ENCODE measurements around the gene DPP6. TPM values are rescaled to one million over a fixed set of nuclear protein-coding genes. Genes with fewer than 3 reads are reported as not detected.

Gene DPP6
- total RNA-seq, 3 donors from 2014 or later (not counting 1 experiment from before 2014, with no cell fraction given): not detected

- 62% methylated on average over 5 of the region's 5 CpGs for WGBS (ENCODE audit: insufficient coverage)
- H3K4me1 ChIP-seq (ENCODE audit: control insufficient read depth, insufficient read depth, low read length): no peaks in the 10 kb centered on the region
- no peak overlapping the region for H3K27ac Mint-ChIP-seq
- H3K9me3 Mint-ChIP-seq: peaks cover 6 to 18% of the 10 kb centered on the region in 2 donors
- no peaks in the 10 kb centered on the region for H3K36me3 ChIP-seq (ENCODE audit: control insufficient read depth, insufficient read depth, low read length)
- no peaks in the 10 kb centered on the region for H3K27me3 ChIP-seq (ENCODE audit: control insufficient read depth, insufficient read depth, low read length)
- no peak for TF ChIP-seq CTCF (IDR thresholded peaks at IDR 0.05)
- no peaks in the 10 kb centered on the region for H3K4me1 Mint-ChIP-seq
- H3K36me3 Mint-ChIP-seq: no peaks in the 10 kb centered on the region
- DNase-seq (no peak), ATAC-seq (no peak)
- intact Hi-C loops (cut with micrococcal nuclease): no loop called here
- no peak overlapping the region for H3K4me3 Mint-ChIP-seq
- H3K4me3 ChIP-seq (ENCODE audit: low read length): no peak overlapping the region
- no peaks in the 10 kb centered on the region for H3K27me3 Mint-ChIP-seq (ENCODE audit: low read depth in 2 of 2)
- no peak overlapping the region for H3K27ac ChIP-seq (ENCODE audit: low read length)
- H3K9me3 ChIP-seq (ENCODE audit: control insufficient read depth, insufficient read depth, low read length): peaks cover 8% of the 10 kb centered on the region
These were observed 597.2 kb downstream of the DPP6 start for GRCh38 chr7:154649434-154649833.

- TF ChIP-seq CTCF (IDR thresholded peaks at IDR 0.05): no peak
- 72% methylated on average over 4 of the region's 4 CpGs for WGBS (ENCODE audit: insufficient coverage)
- Histone ChIP-seq H3K36me3 (ENCODE audit: control insufficient read depth, insufficient read depth, low read length) (no peaks in the 10 kb centered on the region), H3K9me3 (ENCODE audit: control insufficient read depth, insufficient read depth, low read length) (peaks cover 8% of the 10 kb centered on the region), H3K27me3 (ENCODE audit: control insufficient read depth, insufficient read depth, low read length) (no peaks in the 10 kb centered on the region), H3K27ac (ENCODE audit: low read length) (no peak overlapping the region), H3K4me1 (ENCODE audit: control insufficient read depth, insufficient read depth, low read length) (no peaks in the 10 kb centered on the region), H3K4me3 (ENCODE audit: low read length) (no peak overlapping the region)
- DNase-seq (no peak), ATAC-seq (no peak)
- Mint-ChIP-seq H3K36me3 (no peaks in the 10 kb centered on the region), H3K4me1 (no peaks in the 10 kb centered on the region), H3K27ac (no peak overlapping the region), H3K9me3 (peaks cover 6 to 17% of the 10 kb centered on the region in 2 donors), H3K27me3 (ENCODE audit: low read depth in 2 of 2) (no peaks in the 10 kb centered on the region), H3K4me3 (no peak overlapping the region)
- intact Hi-C loops (cut with micrococcal nuclease): no loop called here
These were observed 598.1 kb downstream of the DPP6 start for GRCh38 chr7:154650275-154650674.

GRCh38 chr7:154651501-154651900 lies 599.3 kb downstream of the DPP6 start:
- no peak overlapping the region for H3K4me3 Mint-ChIP-seq
- Histone ChIP-seq H3K27ac (ENCODE audit: low read length) (no peak overlapping the region), H3K4me3 (ENCODE audit: low read length) (no peak overlapping the region), H3K9me3 (ENCODE audit: control insufficient read depth, insufficient read depth, low read length) (peaks cover 11% of the 10 kb centered on the region), H3K36me3 (ENCODE audit: control insufficient read depth, insufficient read depth, low read length) (no peaks in the 10 kb centered on the region), H3K4me1 (ENCODE audit: control insufficient read depth, insufficient read depth, low read length) (no peaks in the 10 kb centered on the region), H3K27me3 (ENCODE audit: control insufficient read depth, insufficient read depth, low read length) (no peaks in the 10 kb centered on the region)
- 83% methylated on average over 13 of the region's 13 CpGs for WGBS (ENCODE audit: insufficient coverage)
- DNase-seq (no peak), ATAC-seq (no peak)
- peaks cover 7 to 17% of the 10 kb centered on the region in 2 donors for H3K9me3 Mint-ChIP-seq
- TF ChIP-seq CTCF (IDR thresholded peaks at IDR 0.05): no peak
- no peak overlapping the region for H3K27ac Mint-ChIP-seq
- no peaks in the 10 kb centered on the region for H3K4me1 Mint-ChIP-seq
- no peaks in the 10 kb centered on the region for H3K27me3 Mint-ChIP-seq (ENCODE audit: low read depth in 2 of 2)
- no peaks in the 10 kb centered on the region for H3K36me3 Mint-ChIP-seq
- intact Hi-C loops (cut with micrococcal nuclease): no loop called here

- H3K9me3 ChIP-seq (ENCODE audit: control insufficient read depth, insufficient read depth, low read length): peaks cover 13% of the 10 kb centered on the region
These were observed 600.4 kb downstream of the DPP6 start for GRCh38 chr7:154652564-154652963.

More at GRCh38 chr7:154652564-154652963, 600.4 kb downstream of the DPP6 start:
- DNase-seq: no peak
- Mint-ChIP-seq H3K27me3 (ENCODE audit: low read depth in 2 of 2) (no peaks in the 10 kb centered on the region), H3K4me1 (no peaks in the 10 kb centered on the region), H3K4me3 (no peak overlapping the region), H3K27ac (no peak overlapping the region), H3K36me3 (no peaks in the 10 kb centered on the region), H3K9me3 (peaks cover 7 to 18% of the 10 kb centered on the region in 2 donors)
- 86% methylated on average over 8 of the region's 9 CpGs for WGBS (ENCODE audit: insufficient coverage)
- Histone ChIP-seq H3K27me3 (ENCODE audit: control insufficient read depth, insufficient read depth, low read length) (no peaks in the 10 kb centered on the region), H3K27ac (ENCODE audit: low read length) (no peak overlapping the region), H3K36me3 (ENCODE audit: control insufficient read depth, insufficient read depth, low read length) (no peaks in the 10 kb centered on the region), H3K4me1 (ENCODE audit: control insufficient read depth, insufficient read depth, low read length) (no peaks in the 10 kb centered on the region), H3K4me3 (ENCODE audit: low read length) (no peak overlapping the region)
- intact Hi-C loops (cut with micrococcal nuclease): no loop called here
- no peak for TF ChIP-seq CTCF (IDR thresholded peaks at IDR 0.05)
- no peak for ATAC-seq

Data from natural killer cell (primary cell).